HEK293 (cell line): ENCODE measurements around the gene ABR.

Source experiments
- IKZF3 ChIP-seq: fragments of 450-650 bp; IDR thresholded peaks from 2 replicates; pipeline ENCODE4 v1.5.0; 2018; ENCODE audit warnings: missing biosample characterization, mild to moderate bottlenecking, missing genetic modification characterization, moderate library complexity
- ZNF311 ChIP-seq: fragments of 450-650 bp; formaldehyde crosslinking; IDR thresholded peaks from 2 replicates; pipeline ENCODE4 v1.5.1; 2017; ENCODE audit warnings: missing biosample characterization, missing genetic modification characterization, borderline replicate concordance
- ZNF776 ChIP-seq: fragments of 450-650 bp; formaldehyde crosslinking; IDR thresholded peaks from 2 replicates; pipeline ENCODE4 v1.5.0; 2017; ENCODE audit warnings: missing biosample characterization, missing genetic modification characterization, borderline replicate concordance

GRCh38 chr17:980406-981291 is 199.1 kb downstream of the ABR start:
- no peak for TF ChIP-seq ZNF776 (tag by site-specific recombination)
- TF ChIP-seq ZNF311 (tag by site-specific recombination), result no peak
- no peak for TF ChIP-seq IKZF3 (tag by site-specific recombination)
